ENCODE results near the gene CDYL2. TPM values are rescaled to one million over a fixed set of nuclear protein-coding genes. Genes with fewer than 3 reads are reported as not detected.

Gene CDYL2
- total RNA-seq, 1 experiment from 2014 or later = 2.5 TPM

GRCh38 chr16:80606221-80606766 lies 198.1 kb downstream of the CDYL2 start:
- no peaks in the 10 kb centered on the region for H3K27me3 ChIP-seq (replicated peaks)
- no peak overlapping the region for H3K27ac ChIP-seq
- H3K4me1 ChIP-seq (replicated peaks) = no peaks in the 10 kb centered on the region
- no peak overlapping the region for H3K4me3 ChIP-seq
- no peak for DNase-seq (ENCODE audit: low read depth in 1 of 2, low spot score in 2 of 2)
- no peaks in the 10 kb centered on the region for H3K36me3 ChIP-seq
- no peaks in the 10 kb centered on the region for H3K9me3 ChIP-seq (replicated peaks)

GRCh38 chr16:80604600-80605355 lies 199.6 kb downstream of the CDYL2 start:
- Histone ChIP-seq H3K36me3 (no peaks in the 10 kb centered on the region), H3K27me3 (replicated peaks) (no peaks in the 10 kb centered on the region), H3K4me3 (no peak overlapping the region), H3K9me3 (replicated peaks) (no peaks in the 10 kb centered on the region; the same call in 1 of the 2 replicates), H3K27ac (no peak overlapping the region), H3K4me1 (replicated peaks) (no peaks in the 10 kb centered on the region)
- no peak for DNase-seq (ENCODE audit: low read depth in 1 of 2, low spot score in 2 of 2)

- no peak for DNase-seq (ENCODE audit: low read depth in 1 of 2, low spot score in 2 of 2)
- H3K27ac ChIP-seq = no peak overlapping the region
- no peaks in the 10 kb centered on the region for H3K4me1 ChIP-seq (replicated peaks)
- H3K9me3 ChIP-seq (replicated peaks) = no peaks in the 10 kb centered on the region; the same call in 1 of the 2 replicates
- no peaks in the 10 kb centered on the region for H3K36me3 ChIP-seq
- no peaks in the 10 kb centered on the region for H3K27me3 ChIP-seq (replicated peaks)
- H3K4me3 ChIP-seq = no peak overlapping the region
Measured at GRCh38 chr16:80602894-80603293, 201.5 kb downstream of the CDYL2 start.

- no peak overlapping the region for H3K4me3 ChIP-seq
- H3K36me3 ChIP-seq = no peaks in the 10 kb centered on the region
- no peaks in the 10 kb centered on the region; the same call in 1 of the 2 replicates for H3K9me3 ChIP-seq (replicated peaks)
- DNase-seq (ENCODE audit: low read depth in 1 of 2, low spot score in 2 of 2) = no peak
- no peaks in the 10 kb centered on the region for H3K4me1 ChIP-seq (replicated peaks)
- H3K27ac ChIP-seq = no peak overlapping the region
- H3K27me3 ChIP-seq (replicated peaks) = no peaks in the 10 kb centered on the region
Measured at GRCh38 chr16:80601182-80601581, 203.2 kb downstream of the CDYL2 start.

GRCh38 chr16:80599466-80599865 lies 204.9 kb downstream of the CDYL2 start:
- Histone ChIP-seq H3K27me3 (replicated peaks) (no peaks in the 10 kb centered on the region), H3K4me3 (no peak overlapping the region), H3K9me3 (replicated peaks) (no peaks in the 10 kb centered on the region; the same call in none of the 2 replicates), H3K36me3 (no peaks in the 10 kb centered on the region), H3K27ac (no peak overlapping the region), H3K4me1 (replicated peaks) (no peaks in the 10 kb centered on the region)
- no peak for DNase-seq (ENCODE audit: low read depth in 1 of 2, low spot score in 2 of 2)

GRCh38 chr16:80596507-80597207 lies 207.7 kb downstream of the CDYL2 start:
- H3K36me3 ChIP-seq = no peaks in the 10 kb centered on the region

GRCh38 chr16:80594756-80595155 lies 209.6 kb downstream of the CDYL2 start:
- Histone ChIP-seq H3K4me1 (replicated peaks) (no peaks in the 10 kb centered on the region), H3K9me3 (replicated peaks) (no peaks in the 10 kb centered on the region; the same call in none of the 2 replicates), H3K27ac (no peak overlapping the region), H3K36me3 (no peaks in the 10 kb centered on the region), H3K4me3 (no peak overlapping the region), H3K27me3 (replicated peaks) (no peaks in the 10 kb centered on the region)
- no peak for DNase-seq (ENCODE audit: low read depth in 1 of 2, low spot score in 2 of 2)

More at GRCh38 chr16:80596507-80597207, 207.7 kb downstream of the CDYL2 start:
- no peak for DNase-seq (ENCODE audit: low read depth in 1 of 2, low spot score in 2 of 2)
- H3K9me3 ChIP-seq (replicated peaks) = no peaks in the 10 kb centered on the region; the same call in none of the 2 replicates
- no peak overlapping the region for H3K27ac ChIP-seq
- H3K4me3 ChIP-seq = no peak overlapping the region
- H3K4me1 ChIP-seq (replicated peaks) = no peaks in the 10 kb centered on the region
- H3K27me3 ChIP-seq (replicated peaks) = no peaks in the 10 kb centered on the region

- DNase-seq (ENCODE audit: low read depth in 1 of 2, low spot score in 2 of 2) = no peak
Measured at GRCh38 chr16:80592273-80592672, 212.1 kb downstream of the CDYL2 start.

GRCh38 chr16:80591071-80591915 lies 213.1 kb downstream of the CDYL2 start:
- H3K27ac ChIP-seq = no peak overlapping the region
- H3K36me3 ChIP-seq = no peaks in the 10 kb centered on the region
- no peaks in the 10 kb centered on the region for H3K27me3 ChIP-seq (replicated peaks)
- H3K4me1 ChIP-seq (replicated peaks) = no peaks in the 10 kb centered on the region
- DNase-seq (ENCODE audit: low read depth in 1 of 2, low spot score in 2 of 2) = no peak
- no peak overlapping the region for H3K4me3 ChIP-seq
- no peaks in the 10 kb centered on the region; the same call in 1 of the 2 replicates for H3K9me3 ChIP-seq (replicated peaks)

More at GRCh38 chr16:80592273-80592672, 212.1 kb downstream of the CDYL2 start:
- Histone ChIP-seq H3K4me3 (no peak overlapping the region), H3K27ac (no peak overlapping the region), H3K36me3 (no peaks in the 10 kb centered on the region), H3K4me1 (replicated peaks) (no peaks in the 10 kb centered on the region), H3K9me3 (replicated peaks) (no peaks in the 10 kb centered on the region; the same call in 1 of the 2 replicates), H3K27me3 (replicated peaks) (no peaks in the 10 kb centered on the region)

GRCh38 chr16:80587071-80587470 lies 217.3 kb downstream of the CDYL2 start:
- Histone ChIP-seq H3K36me3 (no peaks in the 10 kb centered on the region), H3K4me3 (no peak overlapping the region)

GRCh38 chr16:80586476-80586875 lies 217.9 kb downstream of the CDYL2 start:
- H3K36me3 ChIP-seq = no peaks in the 10 kb centered on the region
- H3K9me3 ChIP-seq (replicated peaks) = 0 out of 2 replicates have a peak, but pooled peaks cover 2% of the 10 kb centered on the region
- DNase-seq (ENCODE audit: low read depth in 1 of 2, low spot score in 2 of 2) = no peak
- H3K27ac ChIP-seq = no peak overlapping the region
- H3K4me1 ChIP-seq (replicated peaks) = no peaks in the 10 kb centered on the region
- H3K4me3 ChIP-seq = no peak overlapping the region
- H3K27me3 ChIP-seq (replicated peaks) = no peaks in the 10 kb centered on the region

More at GRCh38 chr16:80587071-80587470, 217.3 kb downstream of the CDYL2 start:
- Histone ChIP-seq H3K9me3 (replicated peaks) (0 out of 2 replicates have a peak, but pooled peaks cover 2% of the 10 kb centered on the region), H3K4me1 (replicated peaks) (no peaks in the 10 kb centered on the region), H3K27me3 (replicated peaks) (no peaks in the 10 kb centered on the region), H3K27ac (no peak overlapping the region)
- no peak for DNase-seq (ENCODE audit: low read depth in 1 of 2, low spot score in 2 of 2)

- no peak for DNase-seq (ENCODE audit: low read depth in 1 of 2, low spot score in 2 of 2)
- no peak overlapping the region for H3K4me3 ChIP-seq
- H3K4me1 ChIP-seq (replicated peaks) = no peaks in the 10 kb centered on the region
- H3K27ac ChIP-seq = no peak overlapping the region
- H3K27me3 ChIP-seq (replicated peaks) = no peaks in the 10 kb centered on the region
- 0 out of 2 replicates have a peak, but pooled peaks cover 2% of the 10 kb centered on the region for H3K9me3 ChIP-seq (replicated peaks)
- no peaks in the 10 kb centered on the region for H3K36me3 ChIP-seq
Measured at GRCh38 chr16:80585764-80586163, 218.6 kb downstream of the CDYL2 start.

- Histone ChIP-seq H3K4me3 (no peak overlapping the region), H3K27me3 (replicated peaks) (no peaks in the 10 kb centered on the region), H3K4me1 (replicated peaks) (no peaks in the 10 kb centered on the region), H3K9me3 (replicated peaks) (0 out of 2 replicates have a peak, but pooled peaks cover 6% of the 10 kb centered on the region), H3K27ac (no peak overlapping the region), H3K36me3 (no peaks in the 10 kb centered on the region)
- no peak for DNase-seq (ENCODE audit: low read depth in 1 of 2, low spot score in 2 of 2)
Measured at GRCh38 chr16:80583466-80583865, 220.9 kb downstream of the CDYL2 start.

All from SJSA1 (cell line).